ENCODE results near the gene NNAT. TPM values are rescaled to one million over a fixed set of nuclear protein-coding genes. Genes with fewer than 3 reads are reported as not detected.

Gene NNAT
- total and polyA plus RNA-seq, 4 donors: 0.09 to 0.24 TPM; not detected in 2

DNA sequence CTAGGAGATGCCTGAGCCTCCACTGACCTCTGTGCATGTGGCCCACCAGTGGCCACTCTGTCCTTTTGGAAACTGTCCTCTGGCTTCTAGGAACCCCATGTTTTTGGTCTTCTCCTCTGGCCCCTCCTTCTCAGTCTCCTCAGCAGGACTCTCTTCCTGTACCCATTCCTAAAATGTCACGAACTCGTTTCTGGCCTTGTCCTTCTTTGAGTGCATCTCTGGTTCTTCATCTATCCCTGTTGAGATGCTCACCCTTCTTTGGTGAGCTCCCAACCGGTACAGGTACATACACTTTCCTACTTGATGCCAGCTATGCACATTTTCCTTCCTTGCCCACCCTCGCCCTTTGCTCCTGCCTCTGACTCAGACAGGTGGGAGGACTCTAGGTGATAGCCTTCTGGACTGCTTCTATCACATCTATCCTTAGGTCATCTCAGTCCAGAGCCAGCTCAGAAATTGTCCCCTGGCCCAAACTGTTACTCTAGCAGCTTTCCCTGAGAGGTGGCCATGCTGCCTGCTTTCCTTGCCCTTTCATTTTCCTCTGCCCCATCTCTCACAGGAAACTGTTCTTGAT, 14.8 kb upstream of the NNAT start:
- H3K27ac ChIP-seq (ENCODE audit: low read depth in 1 of 2, low read length in 2 of 2): no peak overlapping the region
- no peak overlapping the region for H3K4me3 ChIP-seq (ENCODE audit: low read depth in 1 of 3, low read length in 3 of 3)
- no peak for TF ChIP-seq YY1 (IDR thresholded peaks at IDR 0.05)
- no peak for TF ChIP-seq SP1 (IDR thresholded peaks at IDR 0.05)
- no peak for TF ChIP-seq NR2F2 (IDR thresholded peaks at IDR 0.05)
- TF ChIP-seq FOXA1 (IDR thresholded peaks at IDR 0.05): no peak
- no peak for TF ChIP-seq FOXA2 (IDR thresholded peaks at IDR 0.05)
- TF ChIP-seq, protein P1, sequence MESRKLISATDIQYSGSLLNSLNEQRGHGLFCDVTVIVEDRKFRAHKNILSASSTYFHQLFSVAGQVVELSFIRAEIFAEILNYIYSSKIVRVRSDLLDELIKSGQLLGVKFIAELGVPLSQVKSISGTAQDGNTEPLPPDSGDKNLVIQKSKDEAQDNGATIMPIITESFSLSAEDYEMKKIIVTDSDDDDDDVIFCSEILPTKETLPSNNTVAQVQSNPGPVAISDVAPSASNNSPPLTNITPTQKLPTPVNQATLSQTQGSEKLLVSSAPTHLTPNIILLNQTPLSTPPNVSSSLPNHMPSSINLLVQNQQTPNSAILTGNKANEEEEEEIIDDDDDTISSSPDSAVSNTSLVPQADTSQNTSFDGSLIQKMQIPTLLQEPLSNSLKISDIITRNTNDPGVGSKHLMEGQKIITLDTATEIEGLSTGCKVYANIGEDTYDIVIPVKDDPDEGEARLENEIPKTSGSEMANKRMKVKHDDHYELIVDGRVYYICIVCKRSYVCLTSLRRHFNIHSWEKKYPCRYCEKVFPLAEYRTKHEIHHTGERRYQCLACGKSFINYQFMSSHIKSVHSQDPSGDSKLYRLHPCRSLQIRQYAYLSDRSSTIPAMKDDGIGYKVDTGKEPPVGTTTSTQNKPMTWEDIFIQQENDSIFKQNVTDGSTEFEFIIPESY (IDR thresholded peaks at IDR 0.05): no peak
- TF ChIP-seq, protein P2, sequence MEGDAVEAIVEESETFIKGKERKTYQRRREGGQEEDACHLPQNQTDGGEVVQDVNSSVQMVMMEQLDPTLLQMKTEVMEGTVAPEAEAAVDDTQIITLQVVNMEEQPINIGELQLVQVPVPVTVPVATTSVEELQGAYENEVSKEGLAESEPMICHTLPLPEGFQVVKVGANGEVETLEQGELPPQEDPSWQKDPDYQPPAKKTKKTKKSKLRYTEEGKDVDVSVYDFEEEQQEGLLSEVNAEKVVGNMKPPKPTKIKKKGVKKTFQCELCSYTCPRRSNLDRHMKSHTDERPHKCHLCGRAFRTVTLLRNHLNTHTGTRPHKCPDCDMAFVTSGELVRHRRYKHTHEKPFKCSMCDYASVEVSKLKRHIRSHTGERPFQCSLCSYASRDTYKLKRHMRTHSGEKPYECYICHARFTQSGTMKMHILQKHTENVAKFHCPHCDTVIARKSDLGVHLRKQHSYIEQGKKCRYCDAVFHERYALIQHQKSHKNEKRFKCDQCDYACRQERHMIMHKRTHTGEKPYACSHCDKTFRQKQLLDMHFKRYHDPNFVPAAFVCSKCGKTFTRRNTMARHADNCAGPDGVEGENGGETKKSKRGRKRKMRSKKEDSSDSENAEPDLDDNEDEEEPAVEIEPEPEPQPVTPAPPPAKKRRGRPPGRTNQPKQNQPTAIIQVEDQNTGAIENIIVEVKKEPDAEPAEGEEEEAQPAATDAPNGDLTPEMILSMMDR (IDR thresholded peaks at IDR 0.05; ENCODE audit: low read depth, low read length, missing input control): no peak
- TF ChIP-seq, protein P3, sequence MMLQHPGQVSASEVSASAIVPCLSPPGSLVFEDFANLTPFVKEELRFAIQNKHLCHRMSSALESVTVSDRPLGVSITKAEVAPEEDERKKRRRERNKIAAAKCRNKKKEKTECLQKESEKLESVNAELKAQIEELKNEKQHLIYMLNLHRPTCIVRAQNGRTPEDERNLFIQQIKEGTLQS (IDR thresholded peaks at IDR 0.05): no peak
- no peak for TF ChIP-seq JUND (IDR thresholded peaks at IDR 0.05)
- TF ChIP-seq HNF4G (IDR thresholded peaks at IDR 0.05): no peak
- TF ChIP-seq HNF4A (conservative IDR thresholded peaks at IDR 0.05): no peak
- no peak for TF ChIP-seq RXRA (IDR thresholded peaks at IDR 0.05)
- no peak for TF ChIP-seq RAD21 (IDR thresholded peaks at IDR 0.05)
- no peak for TF ChIP-seq GABPA (IDR thresholded peaks at IDR 0.05 in 1 of 2, conservative IDR thresholded peaks at IDR 0.05 in 1 of 2)
- TF ChIP-seq EGR1 (IDR thresholded peaks at IDR 0.05; ENCODE audit: low read depth in 2 of 2): no peak
- TF ChIP-seq, protein P4, sequence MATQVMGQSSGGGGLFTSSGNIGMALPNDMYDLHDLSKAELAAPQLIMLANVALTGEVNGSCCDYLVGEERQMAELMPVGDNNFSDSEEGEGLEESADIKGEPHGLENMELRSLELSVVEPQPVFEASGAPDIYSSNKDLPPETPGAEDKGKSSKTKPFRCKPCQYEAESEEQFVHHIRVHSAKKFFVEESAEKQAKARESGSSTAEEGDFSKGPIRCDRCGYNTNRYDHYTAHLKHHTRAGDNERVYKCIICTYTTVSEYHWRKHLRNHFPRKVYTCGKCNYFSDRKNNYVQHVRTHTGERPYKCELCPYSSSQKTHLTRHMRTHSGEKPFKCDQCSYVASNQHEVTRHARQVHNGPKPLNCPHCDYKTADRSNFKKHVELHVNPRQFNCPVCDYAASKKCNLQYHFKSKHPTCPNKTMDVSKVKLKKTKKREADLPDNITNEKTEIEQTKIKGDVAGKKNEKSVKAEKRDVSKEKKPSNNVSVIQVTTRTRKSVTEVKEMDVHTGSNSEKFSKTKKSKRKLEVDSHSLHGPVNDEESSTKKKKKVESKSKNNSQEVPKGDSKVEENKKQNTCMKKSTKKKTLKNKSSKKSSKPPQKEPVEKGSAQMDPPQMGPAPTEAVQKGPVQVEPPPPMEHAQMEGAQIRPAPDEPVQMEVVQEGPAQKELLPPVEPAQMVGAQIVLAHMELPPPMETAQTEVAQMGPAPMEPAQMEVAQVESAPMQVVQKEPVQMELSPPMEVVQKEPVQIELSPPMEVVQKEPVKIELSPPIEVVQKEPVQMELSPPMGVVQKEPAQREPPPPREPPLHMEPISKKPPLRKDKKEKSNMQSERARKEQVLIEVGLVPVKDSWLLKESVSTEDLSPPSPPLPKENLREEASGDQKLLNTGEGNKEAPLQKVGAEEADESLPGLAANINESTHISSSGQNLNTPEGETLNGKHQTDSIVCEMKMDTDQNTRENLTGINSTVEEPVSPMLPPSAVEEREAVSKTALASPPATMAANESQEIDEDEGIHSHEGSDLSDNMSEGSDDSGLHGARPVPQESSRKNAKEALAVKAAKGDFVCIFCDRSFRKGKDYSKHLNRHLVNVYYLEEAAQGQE (IDR thresholded peaks at IDR 0.05): no peak
- no peak for TF ChIP-seq TAF1 (conservative IDR thresholded peaks at IDR 0.05)
- TF ChIP-seq, protein P5, sequence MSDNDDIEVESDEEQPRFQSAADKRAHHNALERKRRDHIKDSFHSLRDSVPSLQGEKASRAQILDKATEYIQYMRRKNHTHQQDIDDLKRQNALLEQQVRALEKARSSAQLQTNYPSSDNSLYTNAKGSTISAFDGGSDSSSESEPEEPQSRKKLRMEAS (IDR thresholded peaks at IDR 0.05): no peak
- no peaks in the 10 kb centered on the region for H3K27me3 ChIP-seq (ENCODE audit: control insufficient read depth in 4 of 4, insufficient read depth in 4 of 4, low read length in 3 of 4)
- WGBS: 84% methylated on average over 4 of the region's 4 CpGs
- peaks cover 6 to 22% (median 17%) of the 10 kb centered on the region in 4 donors for H3K4me1 ChIP-seq (ENCODE audit: control insufficient read depth in 4 of 4, insufficient read depth in 4 of 4, low read length in 3 of 4)
- DNase-seq (ENCODE audit: low spot score): no peak
- H3K9me3 ChIP-seq (ENCODE audit: control insufficient read depth in 4 of 4, low read length in 3 of 4): no peaks in the 10 kb centered on the region
- H3K9ac ChIP-seq (ENCODE audit: low read depth in 1 of 2, low read length in 2 of 2): no peak overlapping the region
- peaks cover 0 to 10% (median 2%) of the 10 kb centered on the region in 4 donors for H3K36me3 ChIP-seq (ENCODE audit: control insufficient read depth in 4 of 4, insufficient read depth in 3 of 4, low read depth in 1 of 4, low read length in 3 of 4)
